Measurements from ENCODE around the gene KIF26A.
"Not testable (repeated sequence)": the region's sequence is repeated elsewhere in the genome, so short reads cannot be mapped to it uniquely, and the experiment has no call there.

KIF26A gene

DNA sequence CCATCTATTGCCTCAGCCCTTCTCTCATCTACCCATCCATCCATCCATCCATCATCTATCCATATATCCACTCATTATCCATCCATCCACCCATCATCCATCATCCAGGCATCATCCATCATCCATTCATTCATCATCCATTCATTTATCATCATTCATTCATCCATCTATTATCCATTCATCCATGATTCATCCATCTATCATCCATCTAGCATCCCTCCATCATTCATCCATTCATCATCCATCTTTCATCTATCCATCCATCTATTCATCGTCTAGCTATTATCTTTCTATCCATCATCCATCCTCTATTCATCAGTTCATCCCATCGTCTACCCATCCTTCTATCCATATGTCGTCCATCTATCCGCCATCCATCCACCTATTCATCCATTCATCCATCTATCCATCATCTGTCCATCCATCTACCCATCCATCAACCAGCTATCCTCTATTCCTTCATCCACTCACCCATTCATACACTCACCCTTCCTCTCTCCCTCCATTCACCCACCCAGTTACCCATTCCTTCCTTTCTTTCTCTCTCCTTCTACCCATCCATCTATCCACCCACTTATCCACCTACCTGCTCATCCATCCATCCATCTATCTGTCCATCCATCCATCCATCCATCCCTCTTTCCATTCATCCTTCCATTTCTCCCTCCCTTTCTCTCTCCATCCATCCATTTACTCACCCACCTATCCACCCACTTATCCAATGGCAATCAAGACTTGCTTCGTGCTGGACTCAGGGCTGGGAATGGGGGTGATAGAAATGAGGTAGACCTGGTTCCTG is 59.3 kb downstream of the KIF26A start:
- no peaks in the 10 kb centered on the region for H3K36me3 ChIP-seq (replicated peaks)
- H3K9me3 ChIP-seq: no peaks in the 10 kb centered on the region
- peaks cover 4% of the 10 kb centered on the region; the same call in 1 of the 2 replicates for H3K27me3 ChIP-seq (ENCODE audit: low read depth)
- DNase-seq (ENCODE audit: low spot score in 2 of 2): no peak
- in situ Hi-C loops (cut with MboI; ENCODE audit: low sequenced_read_pairs): no loop called here
- no peaks in the 10 kb centered on the region for H3K4me1 ChIP-seq
- no peak overlapping the region for H3K4me3 ChIP-seq

GRCh38 chr14:104199266-104199895 is 61.0 kb downstream of the KIF26A start:
- no peak overlapping the region for H3K4me3 ChIP-seq
- no peaks in the 10 kb centered on the region for H3K4me1 ChIP-seq
- H3K27me3 ChIP-seq (ENCODE audit: low read depth): peaks cover 4% of the 10 kb centered on the region; the same call in 1 of the 2 replicates
- in situ Hi-C loops (cut with MboI; ENCODE audit: low sequenced_read_pairs): no loop called here
- H3K9me3 ChIP-seq: no peaks in the 10 kb centered on the region
- DNase-seq (ENCODE audit: low spot score in 2 of 2): no peak
- H3K36me3 ChIP-seq (replicated peaks): no peaks in the 10 kb centered on the region

DNA sequence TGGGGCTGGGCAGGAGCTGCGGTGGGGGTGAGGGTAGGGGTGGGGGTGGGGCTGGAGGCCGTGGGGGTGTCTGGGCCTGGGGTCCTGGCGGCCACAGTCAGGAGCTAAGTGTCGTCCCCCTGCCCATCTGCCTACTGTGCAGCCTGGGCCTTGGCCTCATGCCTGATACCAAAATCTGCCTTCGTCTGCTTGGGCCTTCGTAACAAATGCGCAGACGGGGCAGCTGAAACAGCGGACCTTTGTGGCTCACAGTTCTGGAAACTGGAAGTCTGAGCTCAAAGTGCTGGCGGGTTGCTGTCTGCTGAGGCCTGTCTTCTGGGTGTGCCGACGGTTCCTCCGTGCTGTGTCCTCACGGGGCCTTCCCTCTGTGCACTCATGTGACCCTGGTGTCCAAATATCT is 61.7 kb downstream of the KIF26A start:
- Histone ChIP-seq H3K4me1 (no peaks in the 10 kb centered on the region), H3K36me3 (replicated peaks) (no peaks in the 10 kb centered on the region), H3K9me3 (no peaks in the 10 kb centered on the region), H3K27me3 (ENCODE audit: low read depth) (peaks cover 4% of the 10 kb centered on the region; the same call in 1 of the 2 replicates), H3K4me3 (no peak overlapping the region)
- in situ Hi-C loops (cut with MboI; ENCODE audit: low sequenced_read_pairs): no loop called here
- no peak for DNase-seq (ENCODE audit: low spot score in 2 of 2)

GRCh38 chr14:104200591-104200990 is 62.2 kb downstream of the KIF26A start:
- in situ Hi-C loops (cut with MboI; ENCODE audit: low sequenced_read_pairs): no loop called here
- Histone ChIP-seq H3K27me3 (ENCODE audit: low read depth) (peaks cover 4% of the 10 kb centered on the region; the same call in 1 of the 2 replicates), H3K9me3 (no peaks in the 10 kb centered on the region), H3K4me3 (no peak overlapping the region), H3K4me1 (no peaks in the 10 kb centered on the region), H3K36me3 (replicated peaks) (no peaks in the 10 kb centered on the region)
- no peak for DNase-seq (ENCODE audit: low spot score in 2 of 2)

GRCh38 chr14:104201063-104201462 is 62.7 kb downstream of the KIF26A start:
- in situ Hi-C loops (cut with MboI; ENCODE audit: low sequenced_read_pairs): no loop called here
- Histone ChIP-seq H3K27me3 (ENCODE audit: low read depth) (peaks cover 4% of the 10 kb centered on the region; the same call in 1 of the 2 replicates), H3K36me3 (replicated peaks) (no peaks in the 10 kb centered on the region), H3K9me3 (no peaks in the 10 kb centered on the region), H3K4me1 (no peaks in the 10 kb centered on the region), H3K4me3 (no peak overlapping the region)
- DNase-seq (ENCODE audit: low spot score in 2 of 2): no peak

GRCh38 chr14:104201496-104201895 is 63.1 kb downstream of the KIF26A start:
- Histone ChIP-seq H3K4me1 (no peaks in the 10 kb centered on the region), H3K27me3 (ENCODE audit: low read depth) (peaks cover 4% of the 10 kb centered on the region; the same call in 1 of the 2 replicates), H3K4me3 (no peak overlapping the region), H3K9me3 (no peaks in the 10 kb centered on the region), H3K36me3 (replicated peaks) (no peaks in the 10 kb centered on the region)
- no peak for DNase-seq (ENCODE audit: low spot score in 2 of 2)
- in situ Hi-C loops (cut with MboI; ENCODE audit: low sequenced_read_pairs): no loop called here

GRCh38 chr14:104202259-104203070 is 64.1 kb downstream of the KIF26A start:
- Histone ChIP-seq H3K4me3 (no peak overlapping the region), H3K4me1 (no peaks in the 10 kb centered on the region), H3K36me3 (replicated peaks) (no peaks in the 10 kb centered on the region), H3K27me3 (ENCODE audit: low read depth) (peaks cover 4% of the 10 kb centered on the region; the same call in 1 of the 2 replicates), H3K9me3 (no peaks in the 10 kb centered on the region)
- in situ Hi-C loops (cut with MboI; ENCODE audit: low sequenced_read_pairs): no loop called here
- no peak for DNase-seq (ENCODE audit: low spot score in 2 of 2)

DNA sequence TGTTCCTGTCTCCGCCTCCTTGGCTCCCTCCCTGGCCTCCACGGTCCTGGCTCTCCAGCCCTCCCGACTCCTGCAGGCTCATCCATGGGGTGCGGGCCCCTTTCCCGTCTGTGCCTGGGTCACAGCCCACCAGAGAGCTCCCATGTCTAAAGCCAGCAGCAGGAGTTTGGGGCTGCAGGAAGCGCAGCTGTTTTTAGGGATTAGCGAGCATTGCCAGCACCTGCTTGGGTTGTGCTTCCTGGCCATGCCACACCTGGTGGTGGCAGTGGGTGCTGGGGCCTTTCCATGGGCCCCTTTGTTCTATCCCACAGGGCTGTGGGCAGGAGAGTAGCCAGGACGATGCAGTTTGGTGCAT is 64.7 kb downstream of the KIF26A start:
- H3K36me3 ChIP-seq (replicated peaks): no peaks in the 10 kb centered on the region
- H3K4me3 ChIP-seq: no peak overlapping the region
- DNase-seq (ENCODE audit: low spot score in 2 of 2): no peak
- no peaks in the 10 kb centered on the region for H3K4me1 ChIP-seq
- no peaks in the 10 kb centered on the region for H3K9me3 ChIP-seq
- peaks cover 4% of the 10 kb centered on the region; the same call in 1 of the 2 replicates for H3K27me3 ChIP-seq (ENCODE audit: low read depth)
- in situ Hi-C loops (cut with MboI; ENCODE audit: low sequenced_read_pairs): no loop called here

- H3K4me1 ChIP-seq: no peaks in the 10 kb centered on the region
- H3K4me3 ChIP-seq: no peak overlapping the region
- peaks cover 4% of the 10 kb centered on the region; the same call in 1 of the 2 replicates for H3K27me3 ChIP-seq (ENCODE audit: low read depth)
- DNase-seq (ENCODE audit: low spot score in 2 of 2): no peak
- no peaks in the 10 kb centered on the region for H3K36me3 ChIP-seq (replicated peaks)
- no peaks in the 10 kb centered on the region for H3K9me3 ChIP-seq
- in situ Hi-C loops (cut with MboI; ENCODE audit: low sequenced_read_pairs): no loop called here
Observed at GRCh38 chr14:104204660-104205149, 66.3 kb downstream of the KIF26A start.

- H3K9me3 ChIP-seq: no peaks in the 10 kb centered on the region
- no peaks in the 10 kb centered on the region for H3K4me1 ChIP-seq
- no peaks in the 10 kb centered on the region for H3K36me3 ChIP-seq (replicated peaks)
- H3K27me3 ChIP-seq (ENCODE audit: low read depth): peaks cover 4% of the 10 kb centered on the region; the same call in 1 of the 2 replicates
- in situ Hi-C loops (cut with MboI; ENCODE audit: low sequenced_read_pairs): no loop called here
- no peak overlapping the region for H3K4me3 ChIP-seq
- DNase-seq (ENCODE audit: low spot score in 2 of 2): no peak
Observed at GRCh38 chr14:104205781-104206180, 67.4 kb downstream of the KIF26A start.

DNA sequence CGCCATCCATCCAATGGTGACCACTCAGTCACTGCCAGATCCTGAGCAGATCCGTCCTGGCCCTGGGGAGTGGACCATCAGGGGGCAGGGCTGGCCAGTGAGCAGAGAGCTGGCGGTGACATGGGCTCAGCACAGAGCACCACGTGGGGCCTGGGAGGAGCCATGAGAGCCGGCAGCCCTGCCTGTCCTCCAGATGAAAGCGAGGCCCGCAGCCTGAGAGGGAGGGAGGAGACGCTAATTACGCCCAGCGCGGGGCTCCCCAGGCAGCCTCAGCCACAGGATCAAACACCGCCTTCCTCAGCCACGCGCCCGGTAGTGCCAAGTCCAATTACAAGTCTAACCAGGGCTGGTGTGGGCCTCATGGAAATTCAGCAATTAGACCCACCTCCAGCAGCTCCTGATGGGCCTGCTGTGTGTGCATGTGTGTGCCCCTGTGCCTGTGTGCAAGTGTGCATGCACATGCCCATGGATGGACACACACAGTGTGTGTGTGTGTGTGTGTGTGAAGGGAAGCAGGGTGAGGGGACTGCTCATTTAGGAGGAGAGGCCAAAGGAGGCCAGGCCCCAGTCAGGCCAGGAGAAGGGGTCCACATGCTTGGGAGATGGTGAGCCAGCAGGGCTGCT is 68.0 kb downstream of the KIF26A start:
- Histone ChIP-seq H3K27me3 (ENCODE audit: low read depth) (peaks cover 4% of the 10 kb centered on the region; the same call in 1 of the 2 replicates), H3K4me1 (no peaks in the 10 kb centered on the region), H3K9me3 (no peaks in the 10 kb centered on the region), H3K4me3 (no peak overlapping the region), H3K36me3 (replicated peaks) (no peaks in the 10 kb centered on the region)
- no peak for DNase-seq (ENCODE audit: low spot score in 2 of 2)
- in situ Hi-C loops (cut with MboI; ENCODE audit: low sequenced_read_pairs): no loop called here

DNA sequence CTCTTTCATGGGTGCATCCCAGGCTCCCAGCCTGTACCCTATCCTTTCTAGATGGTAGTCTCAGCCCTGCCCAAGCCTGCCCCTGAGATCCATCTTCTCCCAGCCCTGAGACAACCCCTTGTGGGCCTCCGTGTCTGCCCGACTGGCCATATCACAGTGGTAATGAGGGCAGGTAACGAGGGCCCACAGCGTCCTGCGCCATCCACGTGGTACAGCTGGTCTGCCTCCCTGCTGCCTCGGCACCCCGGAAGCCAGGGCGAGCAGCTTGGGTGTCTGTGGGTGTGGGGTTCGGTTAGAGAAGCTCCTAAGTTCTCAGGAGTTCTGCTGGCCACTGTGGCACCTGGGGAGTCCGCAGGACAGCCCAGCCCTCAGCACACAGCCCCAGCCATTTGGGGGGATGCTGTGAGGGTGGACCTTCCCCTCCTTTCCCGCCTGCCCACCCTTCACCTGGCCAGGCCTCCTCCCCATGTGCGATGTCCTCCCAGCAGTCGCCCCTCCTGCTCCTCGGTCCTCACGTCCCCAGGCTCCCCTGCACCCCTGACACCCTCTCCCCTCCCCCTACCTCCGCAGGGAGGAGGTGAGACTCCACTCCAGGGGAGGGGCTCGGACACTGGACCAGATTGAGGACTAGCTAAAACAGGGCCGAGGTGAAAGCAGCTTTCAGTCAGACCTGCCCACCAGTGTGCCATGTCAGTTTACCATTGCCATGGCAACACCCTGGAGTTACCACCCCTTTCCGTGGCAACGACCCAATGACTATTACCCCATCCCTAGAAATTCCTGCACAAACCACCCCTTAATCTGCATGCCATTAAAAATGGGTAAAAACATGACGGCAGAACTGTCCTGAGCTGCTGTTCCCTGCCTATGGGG is 69.0 kb downstream of the KIF26A start:
- in situ Hi-C loops (cut with MboI; ENCODE audit: low sequenced_read_pairs): no loop called here
- no peaks in the 10 kb centered on the region for H3K27me3 ChIP-seq (ENCODE audit: low read depth)
- no peaks in the 10 kb centered on the region for H3K4me1 ChIP-seq
- H3K4me3 ChIP-seq: no peak overlapping the region
- DNase-seq (ENCODE audit: low spot score in 2 of 2): no peak
- H3K9me3 ChIP-seq: no peaks in the 10 kb centered on the region
- H3K36me3 ChIP-seq (replicated peaks): no peaks in the 10 kb centered on the region

DNA sequence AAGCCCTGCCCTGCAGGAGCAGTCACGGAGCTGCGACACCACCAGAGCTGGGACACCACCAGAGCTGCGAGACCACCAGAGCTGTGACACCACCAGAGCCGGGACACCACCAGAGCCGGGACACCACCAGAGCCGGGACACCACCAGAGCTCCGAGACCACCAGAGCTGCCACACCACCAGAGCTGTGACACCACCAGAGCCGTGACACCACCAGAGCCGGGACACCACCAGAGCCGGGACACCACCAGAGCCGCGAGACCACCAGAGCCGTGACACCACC is 69.6 kb downstream of the KIF26A start:
- in situ Hi-C loops (cut with MboI; ENCODE audit: low sequenced_read_pairs); H3K36me3 ChIP-seq (replicated peaks); H3K4me3 ChIP-seq; H3K4me1 ChIP-seq; DNase-seq (ENCODE audit: low spot score in 2 of 2); H3K27me3 ChIP-seq (ENCODE audit: low read depth); H3K9me3 ChIP-seq: not testable (repeated sequence)
